ENCODE measurements around the gene SEC22C.

The SEC22C gene

GRCh38 chr3:42533161-42533897, 48.4 kb downstream of the SEC22C start:
- no peak for DNase-seq

GRCh38 chr3:42532229-42532628, 49.5 kb downstream of the SEC22C start:
- no peak for DNase-seq

- DNase-seq, result no peak
Observed at GRCh38 chr3:42531470-42531869, 50.3 kb downstream of the SEC22C start.

- DNase-seq, result no peak
Observed at GRCh38 chr3:42530073-42530472, 51.7 kb downstream of the SEC22C start.

- DNase-seq, result no peak
Observed at GRCh38 chr3:42529468-42529867, 52.3 kb downstream of the SEC22C start.

GRCh38 chr3:42527368-42527917, 54.3 kb downstream of the SEC22C start:
- DNase-seq, result no peak

GRCh38 chr3:42526616-42527367, 55.0 kb downstream of the SEC22C start:
- no peak for DNase-seq

GRCh38 chr3:42525736-42526345, 55.9 kb downstream of the SEC22C start:
- DNase-seq, result no peak

- DNase-seq, result no peak
Observed at GRCh38 chr3:42525212-42525611, 56.6 kb downstream of the SEC22C start.

- no peak for DNase-seq
Observed at GRCh38 chr3:42524751-42525150, 57.0 kb downstream of the SEC22C start.

GRCh38 chr3:42520906-42521305, 60.9 kb downstream of the SEC22C start:
- no peak for DNase-seq

GRCh38 chr3:42520336-42520735, 61.4 kb downstream of the SEC22C start:
- no peak for DNase-seq

GRCh38 chr3:42519568-42519962, 62.2 kb downstream of the SEC22C start:
- DNase-seq, result no peak

GRCh38 chr3:42518800-42519567, 62.8 kb downstream of the SEC22C start:
- DNase-seq, result no peak

- no peak for DNase-seq
Observed at GRCh38 chr3:42517117-42517516, 64.7 kb downstream of the SEC22C start.

GRCh38 chr3:42516443-42516842, 65.3 kb downstream of the SEC22C start:
- DNase-seq, result no peak

GRCh38 chr3:42515976-42516375, 65.8 kb downstream of the SEC22C start:
- no peak for DNase-seq

GRCh38 chr3:42515391-42515916, 66.3 kb downstream of the SEC22C start:
- no peak for DNase-seq

- no peak for DNase-seq
Observed at GRCh38 chr3:42514876-42515275, 66.9 kb downstream of the SEC22C start.

GRCh38 chr3:42513521-42513920, 68.2 kb downstream of the SEC22C start:
- no peak for DNase-seq

- no peak for DNase-seq
Observed at GRCh38 chr3:42513121-42513520, 68.6 kb downstream of the SEC22C start.

GRCh38 chr3:42511736-42512135, 70.0 kb downstream of the SEC22C start:
- DNase-seq, result no peak

- DNase-seq, result no peak
Observed at GRCh38 chr3:42511201-42511600, 70.6 kb downstream of the SEC22C start.
